Measurements from ENCODE around the gene UCN.
A peak's percentile ranks its signal among the peaks of the same experiment; 100 is the strongest.

UCN gene

DNA sequence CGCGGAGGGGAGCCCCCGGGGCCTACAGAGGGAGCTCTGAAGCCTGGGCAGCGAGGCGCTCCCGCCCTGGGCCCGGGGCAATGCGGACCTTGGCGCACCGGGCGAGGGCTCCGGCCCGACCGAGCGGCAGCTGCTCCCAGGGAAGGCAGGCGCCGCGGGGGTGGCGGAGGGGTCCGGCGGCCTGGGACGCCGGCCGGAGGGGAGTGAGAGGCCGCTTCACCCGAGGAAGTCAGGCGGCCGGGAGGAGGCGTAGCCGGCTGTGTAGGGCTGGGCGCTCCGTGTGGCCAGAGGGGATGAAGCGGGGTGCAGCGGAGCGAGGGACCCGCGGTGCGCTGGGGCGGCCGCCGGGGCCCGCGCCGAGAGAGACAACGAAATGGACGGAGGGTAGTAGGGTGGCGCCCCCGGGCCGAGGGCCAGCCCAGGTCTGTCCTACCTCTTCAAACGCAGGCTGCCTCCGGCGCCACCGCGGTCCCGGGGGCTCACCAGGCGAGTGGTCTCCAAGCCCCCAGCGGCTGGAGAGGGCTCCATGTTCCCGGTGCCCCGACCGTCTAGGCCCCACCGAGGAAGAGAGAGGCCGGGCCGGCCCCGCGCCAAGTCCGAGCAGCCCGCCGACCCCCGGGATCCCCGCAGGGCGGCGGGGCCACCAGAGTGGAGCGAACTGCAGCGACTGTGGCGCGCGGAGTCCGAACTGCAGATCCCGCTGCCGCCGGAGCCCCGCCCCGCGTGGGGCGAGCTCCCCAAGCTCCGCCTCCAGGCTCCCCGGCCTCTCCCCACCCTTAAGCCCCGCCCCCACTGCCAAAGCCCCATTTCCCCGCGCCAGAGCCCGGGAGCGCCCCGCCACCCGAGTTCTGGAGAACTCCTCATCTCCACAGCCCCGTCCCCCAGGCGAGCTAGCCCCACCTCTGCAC is 45.6 kb downstream of the UCN start, which contains the start of gene SLC30A3:
SLC30A3 (minus strand) TSS at position 669 of the 908 bp plus-strand sequence; CDS start at position 528, 141 bp downstream.
- DNase-seq (ENCODE audit: low read depth in 2 of 3, low spot score in 2 of 3) = peak in 2 of 3 experiments; percentile 36 to 47

DNA sequence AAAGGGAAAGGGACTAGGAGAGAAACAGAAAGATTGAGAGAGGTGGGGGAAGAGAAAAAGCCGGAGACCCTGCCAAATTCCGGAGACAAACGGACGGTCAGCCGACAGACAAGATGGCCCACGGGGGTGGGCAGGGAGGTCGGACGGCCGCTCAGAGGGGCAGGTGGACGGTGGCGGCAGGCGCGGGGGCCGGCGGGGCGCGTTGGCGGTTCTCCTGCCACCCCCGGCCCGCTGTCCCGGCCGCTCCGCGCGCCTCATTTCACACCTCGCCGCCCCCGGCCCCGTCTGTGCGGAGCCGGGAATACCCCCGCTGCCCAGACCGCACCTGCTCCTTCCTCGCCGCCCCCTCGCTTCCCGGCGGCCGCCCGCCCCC is 46.3 kb downstream of the UCN start:
- no peak for DNase-seq (ENCODE audit: low read depth in 2 of 3, low spot score in 2 of 3)

DNA sequence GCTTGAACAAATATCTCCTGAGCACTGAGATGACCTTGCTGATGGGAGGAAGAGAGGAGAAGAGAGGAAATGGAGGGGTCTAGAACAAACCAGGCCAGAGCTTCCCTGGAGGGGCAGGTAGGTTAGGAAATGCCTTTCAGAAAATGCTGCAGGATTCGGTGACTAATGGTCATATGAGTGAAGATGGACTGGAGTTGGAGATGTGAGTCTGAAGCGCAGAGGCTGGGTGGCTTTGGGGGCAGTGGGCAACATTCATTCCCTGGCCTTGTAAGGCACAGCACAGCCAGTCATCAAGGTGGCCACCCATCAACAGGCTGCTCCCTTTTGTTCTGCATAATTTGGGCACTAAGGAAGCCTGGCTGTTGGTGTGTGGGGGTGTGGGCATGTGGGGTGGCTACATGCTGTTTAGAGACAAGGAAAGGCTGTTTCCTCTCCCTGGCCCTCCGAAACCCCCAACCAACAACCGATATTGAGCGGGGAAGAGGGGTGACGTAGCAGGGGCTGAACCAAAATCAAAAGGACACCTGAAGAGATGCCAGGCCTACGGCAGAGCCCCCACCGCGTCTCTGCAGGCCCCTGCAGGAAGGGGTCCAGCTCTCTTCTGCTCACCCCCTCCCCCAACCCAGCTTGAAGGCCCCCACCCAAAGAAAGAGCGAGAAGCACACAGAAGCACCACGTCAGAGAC is 46.9 kb downstream of the UCN start:
- no peak for DNase-seq (ENCODE audit: low read depth in 2 of 3, low spot score in 2 of 3)

DNA sequence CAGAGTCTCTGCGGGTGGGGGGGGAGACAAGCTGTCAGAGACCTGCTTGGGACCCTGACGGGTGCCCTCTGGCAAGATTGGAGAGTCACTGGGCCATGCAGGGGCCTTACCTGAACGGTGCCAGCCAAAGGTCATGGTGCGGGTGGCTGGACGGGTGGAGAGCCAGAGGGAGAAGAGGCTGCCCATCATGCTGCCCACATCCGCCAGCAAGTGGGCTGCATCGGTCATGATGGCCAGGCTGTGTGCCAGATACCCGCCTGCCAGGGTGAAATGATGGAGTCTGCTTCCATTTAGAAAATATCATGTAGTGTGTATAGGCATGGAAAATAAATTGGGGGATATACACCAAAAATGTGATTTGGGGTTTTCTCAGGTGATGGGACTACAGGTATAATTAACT is 50.2 kb downstream of the UCN start:
- no peak for DNase-seq (ENCODE audit: low read depth in 2 of 3, low spot score in 2 of 3)
